Islet precursor cell (in vitro differentiated cells): ENCODE results near the gene ATP6V0A1.
"Not testable (repeated sequence)": the region's sequence is repeated elsewhere in the genome, so short reads cannot be mapped to it uniquely, and the experiment has no call there.

Experiments used
- DNase-seq: peaks from one replicate; pipeline ENCODE4 v3.0.0-alpha.2; 2018

ATP6V0A1 gene

GRCh38 chr17:42520540-42520951 is 61.9 kb downstream of the ATP6V0A1 start:
- DNase-seq = no peak

GRCh38 chr17:42521036-42521435 is 62.4 kb downstream of the ATP6V0A1 start:
- DNase-seq = no peak

- DNase-seq = no peak
Observed at GRCh38 chr17:42521666-42522262, 63.1 kb downstream of the ATP6V0A1 start.

- DNase-seq = no peak
Observed at GRCh38 chr17:42522263-42522790, 63.6 kb downstream of the ATP6V0A1 start.

- DNase-seq = peak; percentile 53
Observed at GRCh38 chr17:42522798-42523278, 64.2 kb downstream of the ATP6V0A1 start.

- no peak for DNase-seq
Observed at GRCh38 chr17:42525221-42525620, 66.5 kb downstream of the ATP6V0A1 start.

GRCh38 chr17:42526031-42526444 is 67.4 kb downstream of the ATP6V0A1 start:
- no peak for DNase-seq

- no peak for DNase-seq
Observed at GRCh38 chr17:42527932-42528331, 69.3 kb downstream of the ATP6V0A1 start.

- peak; percentile 56 for DNase-seq
Observed at GRCh38 chr17:42529061-42529460, 70.4 kb downstream of the ATP6V0A1 start.

- peak; percentile 56 for DNase-seq
Observed at GRCh38 chr17:42530952-42531454, 72.3 kb downstream of the ATP6V0A1 start.

- DNase-seq = peak; percentile 91
Observed at GRCh38 chr17:42531455-42532354, 73.0 kb downstream of the ATP6V0A1 start.

GRCh38 chr17:42535155-42536047 is 76.7 kb downstream of the ATP6V0A1 start:
- DNase-seq = peak; percentile 54

GRCh38 chr17:42536048-42536371 is 77.3 kb downstream of the ATP6V0A1 start, which contains the start of gene NAGLU:
Gene NAGLU, plus strand, starts transcription at chr17:42536241. Its CDS starts 32 bp downstream, at chr17:42536273.
- DNase-seq = peak; percentile 95

GRCh38 chr17:42536372-42537155 is 77.9 kb downstream of the ATP6V0A1 start:
- DNase-seq = peak; percentile 91

GRCh38 chr17:42537156-42537805 is 78.6 kb downstream of the ATP6V0A1 start:
- DNase-seq = no peak

- no peak for DNase-seq
Observed at GRCh38 chr17:42537826-42538451, 79.3 kb downstream of the ATP6V0A1 start.

- DNase-seq = no peak
Observed at GRCh38 chr17:42538482-42538881, 79.8 kb downstream of the ATP6V0A1 start.

- not testable (repeated sequence) for DNase-seq
Observed at GRCh38 chr17:42540558-42540957, 81.9 kb downstream of the ATP6V0A1 start.

- peak; percentile 91 for DNase-seq
Observed at GRCh38 chr17:42541041-42541833, 82.6 kb downstream of the ATP6V0A1 start.
